Measurements from ENCODE around the gene C2CD2. TPM values are rescaled to one million over a fixed set of nuclear protein-coding genes. Genes with fewer than 3 reads are reported as not detected.

C2CD2 gene
- total and polyA plus RNA-seq, 2 donors (not counting 3 experiments of a cell fraction or from before 2014, with no cell fraction given) = 32.6 to 41.2 TPM

- H3K27ac ChIP-seq (ENCODE audit: insufficient read depth, low read depth, low read length) = no peak overlapping the region
- no peak overlapping the region for H3K4me3 ChIP-seq (replicated peaks in 1 of 3; ENCODE audit: insufficient read depth in 1 of 3, low read depth in 1 of 3, low read length in 3 of 3)
- H3K4me2 ChIP-seq (ENCODE audit: insufficient read depth, low read length) = no peak overlapping the region
- H4K20me1 ChIP-seq (replicated peaks; ENCODE audit: control insufficient read depth, extremely low read depth, insufficient read depth, low read length) = no peaks in the 10 kb centered on the region
- FAIRE-seq (no peak), DNase-seq (ENCODE audit: low read depth, low spot score) (no peak)
- H3K9me1 ChIP-seq (replicated peaks; ENCODE audit: control insufficient read depth, extremely low read depth, insufficient read depth, low read length) = no peaks in the 10 kb centered on the region
- intact Hi-C loops (cut with micrococcal nuclease) (no loop called here), dilution Hi-C loops (cut with MboI; ENCODE audit: extremely low pct_ligation_motif_present, low sequenced_read_pairs) (no loop called here)
- no peak overlapping the region for H3K9ac ChIP-seq (replicated peaks; ENCODE audit: extremely low read depth, insufficient read depth, low read length)
- H3K79me2 ChIP-seq (ENCODE audit: control insufficient read depth, insufficient read depth, low read length) = peaks cover 5% of the 10 kb centered on the region
- no peak overlapping the region for H2AFZ ChIP-seq (ENCODE audit: low read depth, low read length)
- CTCF ChIA-PET = interaction anchor here (3.0 kb wide), 1 partner anchor 48 kb away, joined by 6 read pairs; no protein-coding TSS in a partner anchor
- BruUV-seq (replicated peaks) = no TSS peak
- no peaks in the 10 kb centered on the region for H3K36me3 ChIP-seq (ENCODE audit: control insufficient read depth in 2 of 2, extremely low read depth in 1 of 2, insufficient read depth in 2 of 2, low read length in 2 of 2)
- POLR2A ChIA-PET = no interaction called here
- TF ChIP-seq MAX (IDR thresholded peaks at IDR 0.05; ENCODE audit: insufficient read depth, insufficient read length) (no peak), JUN (IDR thresholded peaks at IDR 0.05; ENCODE audit: borderline replicate concordance, insufficient read depth, insufficient read length, low read depth) (no peak), POLR2AphosphoS5 (IDR thresholded peaks at IDR 0.05; ENCODE audit: insufficient read depth, low read depth, low read length) (no peak), FOS (IDR thresholded peaks at IDR 0.05; ENCODE audit: borderline replicate concordance, insufficient read depth, low read length) (no peak), CTCF (IDR thresholded peaks at IDR 0.05; ENCODE audit: extremely low read depth in 1 of 2, insufficient read depth in 1 of 2, low read depth in 1 of 2, low read length in 2 of 2) (no peak), POLR2A (IDR thresholded peaks at IDR 0.05; ENCODE audit: low read depth, low read length) (no peak)
- no peaks in the 10 kb centered on the region for H3K4me1 ChIP-seq (ENCODE audit: control insufficient read depth, extremely low read depth, insufficient read depth, low read length)
- H3K27me3 ChIP-seq (ENCODE audit: control insufficient read depth in 2 of 2, insufficient read depth in 2 of 2, low read length in 2 of 2) = no peaks in the 10 kb centered on the region
- no peaks in the 10 kb centered on the region for H3K9me3 ChIP-seq (replicated peaks; ENCODE audit: control insufficient read depth, insufficient read depth, low read length)
Observed at GRCh38 chr21:41864311-41865001, 89.4 kb downstream of the C2CD2 start.

All from endothelial cell of umbilical vein (primary cell).